SK-N-SH (cell line): ENCODE results near the gene NNT. TPM values are rescaled to one million over a fixed set of nuclear protein-coding genes. Genes with fewer than 3 reads are reported as not detected.
A peak's percentile ranks its signal among the peaks of the same experiment; 100 is the strongest.

Experiments used
- CHD2 ChIP-seq: fragments of 150-350 bp; IDR thresholded peaks from 2 replicates; pipeline ENCODE4 v1.6.1; 2018; ENCODE audit warnings: low read length; ENCODE audit not compliant: partially characterized antibody
- CTCF ChIP-seq: fragments of 200-600 bp; sonication (generic); IDR thresholded peaks from 2 replicates; pipeline ENCODE4 v1.6.1; 2017; ENCODE audit warnings: antibody characterized with exemption, mild to moderate bottlenecking, moderate library complexity
- EP300 ChIP-seq, 2 experiments: IDR thresholded peaks; 2 replicates each; pipeline versions ENCODE4 v1.4.0 to v1.6.1; 2012; ENCODE audit warnings: borderline replicate concordance in 1 of 2, low read depth in 1 of 2, low read length in 1 of 2
- FOXM1 ChIP-seq: IDR thresholded peaks from 2 replicates; pipeline ENCODE4 v1.4.0; 2012; ENCODE audit warnings: low read depth, mild to moderate bottlenecking
- GATA2 ChIP-seq: sonication (generic); formaldehyde crosslinking; IDR thresholded peaks from 2 replicates; pipeline ENCODE4 v1.5.0; 2020; ENCODE audit warnings: mild to moderate bottlenecking, missing genetic modification reagents
- IRF3 ChIP-seq: fragments of 150-350 bp; IDR thresholded peaks from 2 replicates; pipeline ENCODE4 v1.6.1; 2016; ENCODE audit warnings: mild to moderate bottlenecking, low read depth, low read length
- JUND ChIP-seq: IDR thresholded peaks from 2 replicates; pipeline ENCODE4 v1.4.0; 2012
- MEF2A ChIP-seq: IDR thresholded peaks from 2 replicates; pipeline ENCODE4 v1.4.0; 2012; ENCODE audit warnings: low read depth, borderline replicate concordance
- NFIC ChIP-seq: IDR thresholded peaks from 2 replicates; pipeline ENCODE4 v1.4.0; 2012; ENCODE audit warnings: borderline replicate concordance
- PBX3 ChIP-seq: IDR thresholded peaks from 2 replicates; pipeline ENCODE4; 2012
- POLR2AphosphoS5 ChIP-seq: IDR thresholded peaks from 2 replicates; pipeline ENCODE4 v1.6.1; 2012; ENCODE audit warnings: low read depth, low read length
- RCOR1 ChIP-seq: fragments of 150-350 bp; IDR thresholded peaks from 2 replicates; pipeline ENCODE4 v1.6.1; 2017; ENCODE audit warnings: antibody characterized with exemption, low read length
- REST ChIP-seq: IDR thresholded peaks from 2 replicates; pipeline ENCODE4 v1.6.1; 2012; ENCODE audit warnings: mild to moderate bottlenecking, low read depth, low read length, moderate library complexity
- RFX5 ChIP-seq: IDR thresholded peaks from 2 replicates; pipeline ENCODE4 v1.6.1; 2012; ENCODE audit warnings: mild to moderate bottlenecking, improper control_type of control experiment, low read length
- RXRA ChIP-seq: IDR thresholded peaks from 2 replicates; pipeline ENCODE4 v1.4.0; 2012; ENCODE audit warnings: low read depth, mild to moderate bottlenecking, borderline replicate concordance
- SMC3 ChIP-seq: IDR thresholded peaks from 2 replicates; pipeline ENCODE4 v1.6.1; 2012; ENCODE audit warnings: low read depth, low read length, improper control_type of control experiment
- TAF1 ChIP-seq: IDR thresholded peaks from 2 replicates; pipeline ENCODE4 v1.6.1; 2012; ENCODE audit warnings: low read depth, mild to moderate bottlenecking, low read length, moderate library complexity, borderline replicate concordance
- YY1 ChIP-seq: IDR thresholded peaks from 2 replicates; pipeline ENCODE4 v1.4.0; 2012; ENCODE audit warnings: low read depth, mild to moderate bottlenecking
- polyA plus RNA-seq, 3 experiments: library from polyadenylated mRNA; depleted of rRNA; stranded (reverse); fragments of >200 nt; gene quantifications; 2 replicates each; pipeline ENCODE4 v1.2.3, GENCODE V29; 2012

NNT gene
- polyA plus RNA-seq, 1 of the 3 experiments (the other 2 are of a cell fraction): 21.9 TPM

GRCh38 chr5:43556857-43557542 is 46.0 kb upstream of the NNT start, which contains the start of gene PAIP1 (continued):
- TF ChIP-seq IRF3 (no peak), TAF1 (peak; percentile 78), RFX5 (no peak), RCOR1 (0 out of 2 replicates have a peak, but pooled peaks have one; percentile 16), EP300 (IDR thresholded peaks at IDR 0.05; ENCODE audit: borderline replicate concordance in 1 of 2, low read depth in 1 of 2, low read length in 1 of 2) (peak in 1 of 2 experiments; percentile 10; a peak in 1 of 4 replicates), CHD2 (peak; percentile 95), YY1 (peak; percentile 55), RXRA (no peak), PBX3 (no peak), CTCF (peak; percentile 62), JUND (no peak), SMC3 (no peak), POLR2AphosphoS5 (peak; percentile 38), GATA2 (CRISPR knock-in tag) (no peak), FOXM1 (0 out of 2 replicates have a peak, but pooled peaks have one; percentile 32), MEF2A (no peak), REST (0 out of 2 replicates have a peak, but pooled peaks have one; percentile 7), NFIC (0 out of 2 replicates have a peak, but pooled peaks have one; percentile 8)
